Brain pericyte (primary cell): ENCODE measurements around the gene UPB1.

Source experiments
- DNase-seq: peaks from one replicate; pipeline ENCODE4 v3.0.0-alpha.2; 2012; ENCODE audit warnings: low read depth, low spot score

UPB1 gene

GRCh38 chr22:24564376-24565058, 69.4 kb downstream of the UPB1 start:
- no peak for DNase-seq

GRCh38 chr22:24565077-24565476, 69.9 kb downstream of the UPB1 start:
- no peak for DNase-seq

- no peak for DNase-seq
These were observed 71.9 kb downstream of the UPB1 start for GRCh38 chr22:24566899-24567511.

- DNase-seq = no peak
These were observed 72.5 kb downstream of the UPB1 start for GRCh38 chr22:24567668-24568067.

- no peak for DNase-seq
These were observed 76.1 kb downstream of the UPB1 start for GRCh38 chr22:24571266-24571665.

- DNase-seq = no peak
These were observed 81.6 kb downstream of the UPB1 start for GRCh38 chr22:24576778-24577177.
